DND-41 (cell line): ENCODE data around the gene NLRC3.

Source experiments
- CTCF ChIP-seq: IDR thresholded peaks from 2 replicates; pipeline ENCODE4 v1.5.1; 2012; ENCODE audit warnings: borderline replicate concordance, low read length, moderate library complexity, mild to moderate bottlenecking; ENCODE audit not compliant: poor library complexity, severe bottlenecking; ENCODE audit errors: extremely low read depth
- EZH2 ChIP-seq: IDR thresholded peaks from 3 replicates; pipeline ENCODE4 v1.6.1; 2012; ENCODE audit warnings: borderline replicate concordance, low read depth, mild to moderate bottlenecking, moderate library complexity, low read length, inconsistent platforms; ENCODE audit not compliant: severe bottlenecking

DNA sequence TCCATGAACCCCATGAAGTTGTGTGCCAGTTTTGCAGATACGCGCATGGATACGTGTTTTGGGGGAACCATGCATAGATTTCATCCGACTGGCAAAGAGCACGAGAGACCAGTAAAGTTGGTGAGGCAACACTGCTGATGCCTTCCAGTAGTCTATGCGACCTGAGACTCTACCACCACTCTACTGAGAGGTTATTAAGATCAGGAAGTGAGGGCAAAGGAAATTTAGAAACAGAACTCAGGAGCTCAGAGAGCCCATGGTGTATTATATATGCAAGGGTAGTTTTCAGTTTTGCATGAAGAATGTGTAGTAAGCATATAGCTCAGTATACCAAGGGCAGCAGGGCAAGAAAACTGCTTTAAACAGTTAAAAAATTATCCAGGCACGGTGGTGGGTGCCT lies 30.0 kb upstream of the NLRC3 start:
- TF ChIP-seq CTCF (no peak), EZH2 (no peak)
